ENCODE data around the gene ARL15.

Gene ARL15

DNA sequence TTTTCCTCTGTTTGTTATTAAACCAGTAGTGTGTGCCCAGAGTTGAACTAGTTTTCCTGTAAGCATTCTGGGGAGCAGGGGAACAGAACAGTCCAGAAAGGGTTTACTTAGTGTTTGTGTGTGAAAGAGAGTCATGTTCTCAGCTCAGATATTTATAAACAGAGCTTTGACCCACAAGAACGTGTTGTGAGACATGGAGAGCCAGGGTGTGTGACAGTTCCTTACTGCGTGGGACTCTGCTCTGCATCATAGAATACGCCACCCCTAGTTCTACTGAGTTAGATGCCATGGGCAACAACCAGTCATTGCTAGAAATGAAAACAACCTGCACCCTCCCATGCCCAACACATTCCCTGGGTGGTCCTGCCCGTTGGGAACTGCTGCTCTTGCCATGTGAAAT lies 419.2 kb downstream of the ARL15 start:
- no peak for DNase-seq (ENCODE audit: low read depth, low spot score)
- H3K36me3 ChIP-seq (ENCODE audit: insufficient read depth, low read length), result no peaks in the 10 kb centered on the region
- H3K4me3 ChIP-seq, result no peak overlapping the region
- H3K9me3 ChIP-seq (ENCODE audit: low read depth, low read length), result no peaks in the 10 kb centered on the region
- no peak overlapping the region for H3K27ac ChIP-seq
- no peak for TF ChIP-seq POLR2AphosphoS5 (IDR thresholded peaks at IDR 0.05; ENCODE audit: borderline replicate concordance, low read depth, low read length)
- no peak for TF ChIP-seq FOXP2 (optimal IDR thresholded peaks at IDR 0.05; ENCODE audit: control extremely low read depth, extremely low read length, insufficient read depth)
- TF ChIP-seq EZH2 (IDR thresholded peaks at IDR 0.05), result no peak
- no peak overlapping the region for H3K9ac ChIP-seq (ENCODE audit: insufficient read length)

DNA sequence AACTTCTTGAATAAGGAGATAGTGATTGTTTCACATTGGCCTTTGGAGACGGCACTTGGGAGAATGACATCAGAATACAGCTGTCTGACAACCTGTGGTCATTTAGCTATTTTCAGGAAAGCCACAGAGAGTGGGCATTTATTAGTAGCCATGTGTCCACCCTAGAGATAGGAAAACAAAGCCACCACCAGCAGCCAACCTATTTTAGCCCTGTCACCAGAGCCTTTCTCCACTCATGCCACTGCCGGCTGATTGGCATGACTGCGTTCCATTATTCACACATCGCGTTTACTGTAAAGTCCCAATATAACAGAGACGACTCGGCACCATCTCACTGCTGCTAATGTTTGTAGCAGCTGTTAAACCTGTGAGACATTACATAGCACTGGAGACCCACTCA lies 419.9 kb downstream of the ARL15 start:
- DNase-seq (ENCODE audit: low read depth, low spot score), result no peak
- Histone ChIP-seq H3K36me3 (ENCODE audit: insufficient read depth, low read length) (no peaks in the 10 kb centered on the region), H3K4me3 (no peak overlapping the region), H3K9me3 (ENCODE audit: low read depth, low read length) (no peaks in the 10 kb centered on the region), H3K9ac (ENCODE audit: insufficient read length) (no peak overlapping the region), H3K27ac (no peak overlapping the region)
- TF ChIP-seq EZH2 (IDR thresholded peaks at IDR 0.05) (no peak), FOXP2 (optimal IDR thresholded peaks at IDR 0.05; ENCODE audit: control extremely low read depth, extremely low read length, insufficient read depth) (no peak), POLR2AphosphoS5 (IDR thresholded peaks at IDR 0.05; ENCODE audit: borderline replicate concordance, low read depth, low read length) (no peak)

DNA sequence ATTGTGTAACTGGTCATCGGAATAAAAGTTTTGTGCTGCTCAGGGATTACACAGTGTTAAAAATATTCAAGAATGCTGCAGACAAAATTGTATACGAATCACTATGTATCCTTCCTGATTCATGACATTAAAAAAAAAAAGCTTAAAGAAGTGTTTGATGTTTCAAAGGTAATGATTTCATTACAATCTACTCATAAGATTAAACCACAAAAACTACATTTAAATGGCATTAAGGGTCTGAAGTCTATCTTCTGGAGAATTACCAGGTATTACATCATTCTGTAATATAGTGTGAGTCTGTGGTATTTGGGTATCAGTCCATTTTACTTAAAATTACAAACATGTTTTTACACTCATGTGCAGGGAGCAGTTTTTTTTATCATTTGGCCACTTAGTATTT lies 425.5 kb downstream of the ARL15 start:
- no peak overlapping the region for H3K27ac ChIP-seq
- DNase-seq (ENCODE audit: low read depth, low spot score), result no peak
- H3K36me3 ChIP-seq (ENCODE audit: insufficient read depth, low read length), result no peaks in the 10 kb centered on the region
- no peaks in the 10 kb centered on the region for H3K9me3 ChIP-seq (ENCODE audit: low read depth, low read length)
- no peak for TF ChIP-seq FOXP2 (optimal IDR thresholded peaks at IDR 0.05; ENCODE audit: control extremely low read depth, extremely low read length, insufficient read depth)
- H3K9ac ChIP-seq (ENCODE audit: insufficient read length), result no peak overlapping the region
- H3K4me3 ChIP-seq, result no peak overlapping the region

- no peak overlapping the region for H3K9ac ChIP-seq (ENCODE audit: insufficient read length)
- no peaks in the 10 kb centered on the region for H3K9me3 ChIP-seq (ENCODE audit: low read depth, low read length)
- H3K4me3 ChIP-seq, result no peak overlapping the region
- TF ChIP-seq EZH2 (IDR thresholded peaks at IDR 0.05) (no peak), POLR2AphosphoS5 (IDR thresholded peaks at IDR 0.05; ENCODE audit: borderline replicate concordance, low read depth, low read length) (no peak), FOXP2 (optimal IDR thresholded peaks at IDR 0.05; ENCODE audit: control extremely low read depth, extremely low read length, insufficient read depth) (no peak)
- no peak overlapping the region for H3K27ac ChIP-seq
- H3K36me3 ChIP-seq (ENCODE audit: insufficient read depth, low read length), result no peaks in the 10 kb centered on the region
- no peak for DNase-seq (ENCODE audit: low read depth, low spot score)
These were observed 426.0 kb downstream of the ARL15 start for GRCh38 chr5:53884417-53884816.

DNA sequence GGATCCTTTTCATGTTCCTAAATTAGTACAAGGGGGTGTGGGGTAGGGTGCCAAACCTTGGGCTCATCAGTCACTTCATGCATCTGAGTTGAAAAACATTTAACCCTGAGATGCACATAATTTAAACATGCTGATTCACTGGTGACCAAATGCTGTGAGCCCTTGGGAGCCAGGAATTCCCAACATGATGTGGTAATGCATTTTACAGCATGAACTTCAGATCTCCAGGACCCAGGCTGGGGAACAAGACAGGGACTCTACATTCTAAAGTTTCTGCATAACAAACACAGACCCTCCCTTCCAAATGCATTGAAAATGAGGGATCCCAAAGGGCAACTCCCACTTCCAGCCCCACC lies 427.7 kb downstream of the ARL15 start:
- H3K9me3 ChIP-seq (ENCODE audit: low read depth, low read length), result no peaks in the 10 kb centered on the region
- TF ChIP-seq EZH2 (IDR thresholded peaks at IDR 0.05) (no peak), FOXP2 (optimal IDR thresholded peaks at IDR 0.05; ENCODE audit: control extremely low read depth, extremely low read length, insufficient read depth) (no peak), POLR2AphosphoS5 (IDR thresholded peaks at IDR 0.05; ENCODE audit: borderline replicate concordance, low read depth, low read length) (no peak)
- no peaks in the 10 kb centered on the region for H3K36me3 ChIP-seq (ENCODE audit: insufficient read depth, low read length)
- DNase-seq (ENCODE audit: low read depth, low spot score), result no peak
- H3K9ac ChIP-seq (ENCODE audit: insufficient read length), result no peak overlapping the region
- no peak overlapping the region for H3K27ac ChIP-seq
- no peak overlapping the region for H3K4me3 ChIP-seq

- DNase-seq (ENCODE audit: low read depth, low spot score), result no peak
- no peaks in the 10 kb centered on the region for H3K9me3 ChIP-seq (ENCODE audit: low read depth, low read length)
- H3K9ac ChIP-seq (ENCODE audit: insufficient read length), result no peak overlapping the region
- no peak for TF ChIP-seq POLR2AphosphoS5 (IDR thresholded peaks at IDR 0.05; ENCODE audit: borderline replicate concordance, low read depth, low read length)
- TF ChIP-seq EZH2 (IDR thresholded peaks at IDR 0.05), result no peak
- no peak for TF ChIP-seq FOXP2 (optimal IDR thresholded peaks at IDR 0.05; ENCODE audit: control extremely low read depth, extremely low read length, insufficient read depth)
- H3K4me3 ChIP-seq, result no peak overlapping the region
- no peaks in the 10 kb centered on the region for H3K36me3 ChIP-seq (ENCODE audit: insufficient read depth, low read length)
- no peak overlapping the region for H3K27ac ChIP-seq
These were observed 428.2 kb downstream of the ARL15 start for GRCh38 chr5:53882006-53882675.

DNA sequence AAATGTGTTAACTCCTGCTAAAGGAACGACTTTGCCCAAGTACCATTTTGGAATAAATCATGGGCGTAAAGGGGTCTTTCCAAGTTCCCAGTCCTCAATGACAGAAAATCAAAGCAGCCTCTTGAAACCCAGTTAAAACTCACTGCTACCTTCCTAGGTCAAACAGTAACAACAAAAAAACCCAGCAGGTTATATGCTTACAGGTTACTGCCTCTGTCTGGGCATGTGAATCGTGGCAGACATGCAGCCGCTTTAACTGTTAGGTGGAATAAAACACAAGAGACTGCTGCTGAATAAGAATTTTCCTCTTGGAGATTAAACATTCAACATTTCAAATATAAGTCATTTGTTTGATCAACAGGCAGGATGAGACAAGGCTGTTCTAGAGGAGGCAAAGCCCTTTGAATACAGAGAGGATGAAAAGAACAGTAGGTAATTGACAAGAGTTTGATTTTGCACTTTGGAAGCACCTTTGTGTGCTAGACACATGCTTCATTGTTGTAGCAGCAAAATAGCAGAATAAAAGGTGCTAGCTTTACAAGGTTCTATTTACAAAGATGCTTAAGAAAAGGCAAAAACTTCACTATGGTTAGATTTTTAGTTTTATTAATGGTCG lies 430.6 kb downstream of the ARL15 start:
- H3K36me3 ChIP-seq (ENCODE audit: insufficient read depth, low read length), result no peaks in the 10 kb centered on the region
- H3K9ac ChIP-seq (ENCODE audit: insufficient read length), result no peak overlapping the region
- TF ChIP-seq EZH2 (IDR thresholded peaks at IDR 0.05) (no peak), FOXP2 (optimal IDR thresholded peaks at IDR 0.05; ENCODE audit: control extremely low read depth, extremely low read length, insufficient read depth) (no peak), POLR2AphosphoS5 (IDR thresholded peaks at IDR 0.05; ENCODE audit: borderline replicate concordance, low read depth, low read length) (no peak)
- no peak overlapping the region for H3K4me3 ChIP-seq
- H3K27ac ChIP-seq, result no peak overlapping the region
- H3K9me3 ChIP-seq (ENCODE audit: low read depth, low read length), result no peaks in the 10 kb centered on the region
- DNase-seq (ENCODE audit: low read depth, low spot score), result no peak

GRCh38 chr5:53878015-53878414 lies 432.4 kb downstream of the ARL15 start:
- H3K27ac ChIP-seq, result no peak overlapping the region
- no peaks in the 10 kb centered on the region for H3K36me3 ChIP-seq (ENCODE audit: insufficient read depth, low read length)
- H3K9ac ChIP-seq (ENCODE audit: insufficient read length), result no peak overlapping the region
- DNase-seq (ENCODE audit: low read depth, low spot score), result no peak
- TF ChIP-seq FOXP2 (optimal IDR thresholded peaks at IDR 0.05; ENCODE audit: control extremely low read depth, extremely low read length, insufficient read depth), result no peak
- H3K4me3 ChIP-seq, result no peak overlapping the region
- no peaks in the 10 kb centered on the region for H3K9me3 ChIP-seq (ENCODE audit: low read depth, low read length)

DNA sequence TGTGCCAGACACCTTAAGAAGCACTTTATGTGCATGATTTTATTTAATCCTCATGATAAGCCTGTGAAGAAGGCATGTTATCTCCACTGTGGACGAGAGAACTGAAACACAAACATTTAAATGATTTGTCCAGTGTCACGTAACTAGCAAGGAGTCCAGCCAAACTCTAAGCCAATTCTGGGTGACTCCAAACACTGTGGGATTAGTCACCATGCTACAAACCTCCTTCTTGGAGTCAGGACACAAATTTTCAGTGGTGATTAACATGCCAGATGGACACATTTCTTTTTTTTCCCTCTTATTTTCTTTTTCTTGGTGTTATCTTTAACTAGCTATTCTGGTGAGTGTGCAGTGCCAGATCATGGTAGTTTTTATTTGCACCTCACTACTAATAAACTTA lies 433.1 kb downstream of the ARL15 start:
- DNase-seq (ENCODE audit: low read depth, low spot score), result no peak
- Histone ChIP-seq H3K9ac (ENCODE audit: insufficient read length) (no peak overlapping the region), H3K4me3 (no peak overlapping the region), H3K9me3 (ENCODE audit: low read depth, low read length) (no peaks in the 10 kb centered on the region), H3K27ac (no peak overlapping the region), H3K36me3 (ENCODE audit: insufficient read depth, low read length) (no peaks in the 10 kb centered on the region)
- TF ChIP-seq POLR2AphosphoS5 (IDR thresholded peaks at IDR 0.05; ENCODE audit: borderline replicate concordance, low read depth, low read length) (no peak), EZH2 (IDR thresholded peaks at IDR 0.05) (no peak), FOXP2 (optimal IDR thresholded peaks at IDR 0.05; ENCODE audit: control extremely low read depth, extremely low read length, insufficient read depth) (no peak)
